Bronchial epithelial cell (primary cell): ENCODE data around the gene TUSC1. TPM values are rescaled to one million over a fixed set of nuclear protein-coding genes. Genes with fewer than 3 reads are reported as not detected.

Experiments used
- DNase-seq: peaks from one replicate; pipeline ENCODE4 v3.0.0-alpha.2; 2010; ENCODE audit warnings: low read depth
- FAIRE-seq: peaks from 2 replicates; lab custom pipeline; 2011; peaks lifted over from hg19 to GRCh38; lab: Jason Lieb, UNC
- H3K27me3 ChIP-seq: 2 replicates; pipeline ENCODE4 v1.5.1; 2011; ENCODE audit warnings: low read length; ENCODE audit not compliant: control insufficient read depth, insufficient read depth
- H3K36me3 ChIP-seq: 2 replicates; pipeline ENCODE4 v1.5.1; 2011; ENCODE audit warnings: low read length; ENCODE audit not compliant: control insufficient read depth, insufficient read depth
- H3K4me3 ChIP-seq: 2 replicates; pipeline ENCODE4 v1.5.1; 2011; ENCODE audit warnings: mild to moderate bottlenecking, low read depth, low read length, control low read depth
- CTCF ChIP-seq: IDR thresholded peaks from 2 replicates; pipeline ENCODE4 v1.5.1; 2011; ENCODE audit warnings: mild to moderate bottlenecking, moderate library complexity, low read length, control low read depth, inconsistent platforms; ENCODE audit not compliant: insufficient read depth, severe bottlenecking
- total RNA-seq: library from RNA; depleted of rRNA; stranded (reverse); fragments of >200 nt; gene quantifications from 2 replicates; pipeline ENCODE4 v1.2.1, GENCODE V29; 2014

Gene TUSC1
- total RNA-seq = 10.9 and 20.5 TPM in 2 replicates

- no peak for FAIRE-seq
- peak within 1 kb of the TSS; percentile 82 for H3K4me3 ChIP-seq
- no peaks in the 10 kb centered on the region for H3K36me3 ChIP-seq
- peak; percentile 88 for DNase-seq
- no peaks in the 10 kb centered on the region for H3K27me3 ChIP-seq
- no peak for TF ChIP-seq CTCF
Observed at GRCh38 chr9:25678147-25678666, at the start of gene TUSC1. Gene TUSC1, minus strand, starts transcription at chr9:25678444. Its CDS starts 132 bp downstream, at chr9:25678312.

- no peak overlapping the region for H3K4me3 ChIP-seq
- FAIRE-seq (no peak), DNase-seq (no peak)
- H3K36me3 ChIP-seq = no peaks in the 10 kb centered on the region
- no peaks in the 10 kb centered on the region for H3K27me3 ChIP-seq
- TF ChIP-seq CTCF = no peak
Observed at GRCh38 chr9:25726871-25727410, 48.7 kb upstream of the TUSC1 start.

- TF ChIP-seq CTCF = no peak
- FAIRE-seq (no peak), DNase-seq (peak; percentile 65)
- no peaks in the 10 kb centered on the region for H3K27me3 ChIP-seq
- no peak overlapping the region for H3K4me3 ChIP-seq
- H3K36me3 ChIP-seq = no peaks in the 10 kb centered on the region
Observed at GRCh38 chr9:25724424-25724823, 46.2 kb upstream of the TUSC1 start.

- H3K27me3 ChIP-seq = no peaks in the 10 kb centered on the region
- TF ChIP-seq CTCF = peak; percentile 83
- H3K4me3 ChIP-seq = no peak overlapping the region
- DNase-seq = peak; percentile 86
- peak; percentile 97 for FAIRE-seq
- no peaks in the 10 kb centered on the region for H3K36me3 ChIP-seq
Observed at GRCh38 chr9:25716220-25716872, 38.1 kb upstream of the TUSC1 start.

- no peak for DNase-seq
- FAIRE-seq = no peak
- H3K36me3 ChIP-seq = no peaks in the 10 kb centered on the region
- no peaks in the 10 kb centered on the region for H3K27me3 ChIP-seq
- no peak overlapping the region for H3K4me3 ChIP-seq
- no peak for TF ChIP-seq CTCF
Observed at GRCh38 chr9:25709941-25710340, 31.7 kb upstream of the TUSC1 start.

- TF ChIP-seq CTCF = no peak
- no peaks in the 10 kb centered on the region for H3K27me3 ChIP-seq
Observed at GRCh38 chr9:25704800-25705199, 26.6 kb upstream of the TUSC1 start.

More at GRCh38 chr9:25704800-25705199, 26.6 kb upstream of the TUSC1 start:
- no peak overlapping the region for H3K4me3 ChIP-seq
- no peaks in the 10 kb centered on the region for H3K36me3 ChIP-seq
- DNase-seq (no peak), FAIRE-seq (no peak)
